Right atrium auricular region (tissue), 2 donors: ENCODE measurements around the gene TGM2. TPM values are rescaled to one million over a fixed set of nuclear protein-coding genes. Genes with fewer than 3 reads are reported as not detected.

Source experiments
- DNase-seq: peaks from one replicate; pipeline ENCODE4 v3.0.0-alpha.2; 2019; ENCODE audit warnings: low spot score
- H3K27ac ChIP-seq, 2 donors: fragments of 200-600 bp; sonication (generic); 1 replicate in 1 of 2; 2 replicates in 1 of 2; pipeline ENCODE4 v1.5.1; 2016 to 2019
- H3K27me3 ChIP-seq, 2 donors: fragments of 200-600 bp; sonication (generic); one replicate each; pipeline versions ENCODE4 v1.5.1 to v1.6.0; 2017 to 2019
- H3K36me3 ChIP-seq: fragments of 200-600 bp; sonication (generic); one replicate; pipeline ENCODE4 v1.5.1; 2016
- H3K4me1 ChIP-seq, 2 donors: fragments of 200-600 bp; sonication (generic); one replicate each; pipeline versions ENCODE4 v1.5.1 to v1.6.0; 2017 to 2019
- H3K4me3 ChIP-seq, 2 donors: fragments of 200-600 bp; sonication (generic); 1 replicate in 1 of 2; 2 replicates in 1 of 2; pipeline ENCODE4 v1.5.1; 2017 to 2019; ENCODE audit warnings: mild to moderate bottlenecking in 1 of 2, moderate library complexity in 1 of 2
- H3K9me3 ChIP-seq, 2 donors: fragments of 200-600 bp; sonication (generic); one replicate each; pipeline ENCODE4 v1.5.1; 2019
- CTCF ChIP-seq, 2 donors: fragments of 200-600 bp; sonication (generic); IDR thresholded peaks; one replicate each; pipeline ENCODE4 v1.5.1; 2019; ENCODE audit warnings: antibody characterized with exemption in 2 of 2
- total RNA-seq, 2 donors: library from RNA; depleted of rRNA; stranded (reverse); fragments of >200 nt; gene quantifications; one replicate each; pipeline ENCODE4 v1.1.0, GENCODE V29; 2016

The TGM2 gene
- total RNA-seq, 2 donors from 2014 or later, result 680 to 1,303 TPM

- DNase-seq, result no peak
- Histone ChIP-seq H3K9me3 (no peaks in the 10 kb centered on the region), H3K4me1 (peaks cover 0 to 51% of the 10 kb centered on the region in 2 donors), H3K27me3 (no peaks in the 10 kb centered on the region), H3K4me3 (no peak overlapping the region), H3K36me3 (no peaks in the 10 kb centered on the region), H3K27ac (peak overlapping the region; percentile 77 to 88)
- TF ChIP-seq CTCF (IDR thresholded peaks at IDR 0.05), result no peak
Observed at GRCh38 chr20:38211200-38212097, 46.4 kb upstream of the TGM2 start.

- Histone ChIP-seq H3K4me3 (no peak overlapping the region), H3K9me3 (no peaks in the 10 kb centered on the region), H3K27me3 (no peaks in the 10 kb centered on the region), H3K36me3 (no peaks in the 10 kb centered on the region), H3K27ac (peak overlapping the region; percentile 77 to 88), H3K4me1 (peaks cover 0 to 51% of the 10 kb centered on the region in 2 donors)
- no peak for DNase-seq
- no peak for TF ChIP-seq CTCF (IDR thresholded peaks at IDR 0.05)
Observed at GRCh38 chr20:38210741-38211140, 45.7 kb upstream of the TGM2 start.

- peaks cover 0 to 51% of the 10 kb centered on the region in 2 donors for H3K4me1 ChIP-seq
- no peak for DNase-seq
- H3K27me3 ChIP-seq, result no peaks in the 10 kb centered on the region
- H3K27ac ChIP-seq, result peak overlapping the region; percentile 77 to 88
- H3K4me3 ChIP-seq, result no peak overlapping the region
- H3K36me3 ChIP-seq, result no peaks in the 10 kb centered on the region
- no peaks in the 10 kb centered on the region for H3K9me3 ChIP-seq
- no peak for TF ChIP-seq CTCF (IDR thresholded peaks at IDR 0.05)
Observed at GRCh38 chr20:38209736-38210405, 44.8 kb upstream of the TGM2 start.

GRCh38 chr20:38209054-38209675 lies 44.1 kb upstream of the TGM2 start:
- H3K9me3 ChIP-seq, result no peaks in the 10 kb centered on the region
- H3K4me1 ChIP-seq, result peaks cover 0 to 51% of the 10 kb centered on the region in 2 donors
- peak overlapping the region; percentile 77 to 88 for H3K27ac ChIP-seq
- H3K36me3 ChIP-seq, result no peaks in the 10 kb centered on the region
- no peak overlapping the region for H3K4me3 ChIP-seq
- DNase-seq, result peak; percentile 78
- no peak for TF ChIP-seq CTCF (IDR thresholded peaks at IDR 0.05)
- no peaks in the 10 kb centered on the region for H3K27me3 ChIP-seq

- no peak for DNase-seq
Observed at GRCh38 chr20:38208523-38208922, 43.5 kb upstream of the TGM2 start.

More at GRCh38 chr20:38208523-38208922, 43.5 kb upstream of the TGM2 start:
- Histone ChIP-seq H3K27ac (peak overlapping the region; percentile 77 to 88), H3K9me3 (no peaks in the 10 kb centered on the region), H3K36me3 (no peaks in the 10 kb centered on the region), H3K4me1 (peaks cover 0 to 50% of the 10 kb centered on the region in 2 donors), H3K4me3 (no peak overlapping the region), H3K27me3 (no peaks in the 10 kb centered on the region)
- TF ChIP-seq CTCF (IDR thresholded peaks at IDR 0.05), result no peak
